GM12878 (cell line): Measurements from ENCODE around the gene MVB12B.

Source experiments
- CEBPB ChIP-seq, 2 experiments: fragments of 150-350 bp in 1 of 2; IDR thresholded peaks; 2 replicates each; pipeline ENCODE4 v1.6.1; 2012 to 2014; ENCODE audit warnings: low read depth in 2 of 2, low read length in 2 of 2, borderline replicate concordance in 1 of 2, inconsistent platforms in 1 of 2
- CHD1 ChIP-seq: IDR thresholded peaks from 2 replicates; pipeline ENCODE4 v1.6.1; 2012; ENCODE audit warnings: low read depth, low read length, improper control_type of control experiment
- CREB1 ChIP-seq: IDR thresholded peaks from 2 replicates; pipeline ENCODE4 v1.6.1; 2012; ENCODE audit warnings: low read depth, mild to moderate bottlenecking, inconsistent platforms
- RBBP5 ChIP-seq: fragments of 200-600 bp; sonication (generic); conservative IDR thresholded peaks from 2 replicates; pipeline ENCODE4 v1.6.1; 2016
- ZNF274 ChIP-seq: IDR thresholded peaks from one replicate; pipeline ENCODE4 v1.8.0; 2011; ENCODE audit not compliant: insufficient read length, insufficient read depth
- TF ChIP-seq, protein P1 (sequence below), 3 experiments: IDR thresholded peaks in 2 of 3; conservative IDR thresholded peaks in 1 of 3; 2 replicates each; pipeline ENCODE4 v1.5.1; 2011; ENCODE audit warnings: low read depth in 3 of 3, low read length in 3 of 3, mild to moderate bottlenecking in 3 of 3, control low read depth in 2 of 3, moderate library complexity in 2 of 3, inconsistent platforms in 1 of 3, mixed read lengths in 1 of 3; ENCODE audit not compliant: control insufficient read depth in 2 of 3, insufficient read depth in 1 of 3; ENCODE audit errors: extremely low read depth in 1 of 3
- TF ChIP-seq, protein P2 (sequence below): IDR thresholded peaks from 2 replicates; pipeline ENCODE4 v1.6.1; 2012; ENCODE audit warnings: mild to moderate bottlenecking, low read depth, low read length

GRCh38 chr9:126377176-126377509 is 50.5 kb downstream of the MVB12B start:
- TF ChIP-seq CHD1 (no peak), CREB1 (no peak), CEBPB (IDR thresholded peaks at IDR 0.05; ENCODE audit: borderline replicate concordance in 1 of 2, low read depth in 2 of 2, low read length in 2 of 2) (no peak), ZNF274 (no peak), RBBP5 (no peak)
- TF ChIP-seq, protein P1, sequence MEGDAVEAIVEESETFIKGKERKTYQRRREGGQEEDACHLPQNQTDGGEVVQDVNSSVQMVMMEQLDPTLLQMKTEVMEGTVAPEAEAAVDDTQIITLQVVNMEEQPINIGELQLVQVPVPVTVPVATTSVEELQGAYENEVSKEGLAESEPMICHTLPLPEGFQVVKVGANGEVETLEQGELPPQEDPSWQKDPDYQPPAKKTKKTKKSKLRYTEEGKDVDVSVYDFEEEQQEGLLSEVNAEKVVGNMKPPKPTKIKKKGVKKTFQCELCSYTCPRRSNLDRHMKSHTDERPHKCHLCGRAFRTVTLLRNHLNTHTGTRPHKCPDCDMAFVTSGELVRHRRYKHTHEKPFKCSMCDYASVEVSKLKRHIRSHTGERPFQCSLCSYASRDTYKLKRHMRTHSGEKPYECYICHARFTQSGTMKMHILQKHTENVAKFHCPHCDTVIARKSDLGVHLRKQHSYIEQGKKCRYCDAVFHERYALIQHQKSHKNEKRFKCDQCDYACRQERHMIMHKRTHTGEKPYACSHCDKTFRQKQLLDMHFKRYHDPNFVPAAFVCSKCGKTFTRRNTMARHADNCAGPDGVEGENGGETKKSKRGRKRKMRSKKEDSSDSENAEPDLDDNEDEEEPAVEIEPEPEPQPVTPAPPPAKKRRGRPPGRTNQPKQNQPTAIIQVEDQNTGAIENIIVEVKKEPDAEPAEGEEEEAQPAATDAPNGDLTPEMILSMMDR (IDR thresholded peaks at IDR 0.05 in 2 of 3, conservative IDR thresholded peaks at IDR 0.05 in 1 of 3; ENCODE audit: control insufficient read depth in 2 of 3, extremely low read depth in 1 of 3, insufficient read depth in 1 of 3, low read depth in 3 of 3, low read length in 3 of 3), result no peak
- TF ChIP-seq, protein P2, sequence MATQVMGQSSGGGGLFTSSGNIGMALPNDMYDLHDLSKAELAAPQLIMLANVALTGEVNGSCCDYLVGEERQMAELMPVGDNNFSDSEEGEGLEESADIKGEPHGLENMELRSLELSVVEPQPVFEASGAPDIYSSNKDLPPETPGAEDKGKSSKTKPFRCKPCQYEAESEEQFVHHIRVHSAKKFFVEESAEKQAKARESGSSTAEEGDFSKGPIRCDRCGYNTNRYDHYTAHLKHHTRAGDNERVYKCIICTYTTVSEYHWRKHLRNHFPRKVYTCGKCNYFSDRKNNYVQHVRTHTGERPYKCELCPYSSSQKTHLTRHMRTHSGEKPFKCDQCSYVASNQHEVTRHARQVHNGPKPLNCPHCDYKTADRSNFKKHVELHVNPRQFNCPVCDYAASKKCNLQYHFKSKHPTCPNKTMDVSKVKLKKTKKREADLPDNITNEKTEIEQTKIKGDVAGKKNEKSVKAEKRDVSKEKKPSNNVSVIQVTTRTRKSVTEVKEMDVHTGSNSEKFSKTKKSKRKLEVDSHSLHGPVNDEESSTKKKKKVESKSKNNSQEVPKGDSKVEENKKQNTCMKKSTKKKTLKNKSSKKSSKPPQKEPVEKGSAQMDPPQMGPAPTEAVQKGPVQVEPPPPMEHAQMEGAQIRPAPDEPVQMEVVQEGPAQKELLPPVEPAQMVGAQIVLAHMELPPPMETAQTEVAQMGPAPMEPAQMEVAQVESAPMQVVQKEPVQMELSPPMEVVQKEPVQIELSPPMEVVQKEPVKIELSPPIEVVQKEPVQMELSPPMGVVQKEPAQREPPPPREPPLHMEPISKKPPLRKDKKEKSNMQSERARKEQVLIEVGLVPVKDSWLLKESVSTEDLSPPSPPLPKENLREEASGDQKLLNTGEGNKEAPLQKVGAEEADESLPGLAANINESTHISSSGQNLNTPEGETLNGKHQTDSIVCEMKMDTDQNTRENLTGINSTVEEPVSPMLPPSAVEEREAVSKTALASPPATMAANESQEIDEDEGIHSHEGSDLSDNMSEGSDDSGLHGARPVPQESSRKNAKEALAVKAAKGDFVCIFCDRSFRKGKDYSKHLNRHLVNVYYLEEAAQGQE, result no peak
